HL-60/S4 treated with phorbol 12-myristate 13-acetate at 8.2 ng/mL for 4 days and 3 days (cell line): ENCODE measurements around the gene IMPG1.

ENCODE experiments used
- in situ Hi-C: fragments of 300-500 bp; cut with MboI; formaldehyde crosslinking; loops from 2 replicates; pipeline ENCODE4 v1.15.0; 2022; ENCODE audit warnings: low sequenced_read_pairs

The IMPG1 gene

GRCh38 chr6:76072562-76072961 is at the start of gene IMPG1:
Gene IMPG1, minus strand, starts transcription at chr6:76072662. Its CDS starts 174 bp downstream, at chr6:76072488.
- in situ Hi-C loops = no loop called here

DNA sequence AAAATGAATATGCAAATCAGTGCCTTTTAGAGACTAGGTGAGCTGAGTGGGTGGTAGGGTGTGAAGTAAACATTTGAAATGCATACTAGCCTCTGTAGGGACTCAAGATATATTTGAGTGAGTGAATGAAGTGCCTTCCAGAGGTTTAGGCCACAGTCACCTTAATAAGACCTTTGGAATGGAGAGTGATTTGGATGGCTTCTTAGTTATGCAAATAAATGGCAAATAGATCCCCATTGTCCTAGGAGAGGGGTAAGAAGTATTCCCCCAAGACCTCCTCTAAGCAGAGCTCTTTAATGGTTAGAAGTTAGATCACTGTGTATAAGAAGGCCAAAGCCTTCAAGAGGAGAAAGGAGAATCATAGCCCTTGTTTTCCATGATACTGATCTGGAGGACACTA is 47.8 kb upstream of the IMPG1 start:
- in situ Hi-C loops = no loop called here

- in situ Hi-C loops = no loop called here
Measured at GRCh38 chr6:76073281-76073680, 819 bp upstream of the IMPG1 start.

GRCh38 chr6:76057469-76057868 is 15.0 kb downstream of the IMPG1 start:
- in situ Hi-C loops = no loop called here

GRCh38 chr6:76052314-76052713 is 20.1 kb downstream of the IMPG1 start:
- in situ Hi-C loops = no loop called here

GRCh38 chr6:76043690-76044089 is 28.8 kb downstream of the IMPG1 start:
- in situ Hi-C loops = no loop called here

GRCh38 chr6:76035713-76036112 is 36.7 kb downstream of the IMPG1 start:
- in situ Hi-C loops = no loop called here

DNA sequence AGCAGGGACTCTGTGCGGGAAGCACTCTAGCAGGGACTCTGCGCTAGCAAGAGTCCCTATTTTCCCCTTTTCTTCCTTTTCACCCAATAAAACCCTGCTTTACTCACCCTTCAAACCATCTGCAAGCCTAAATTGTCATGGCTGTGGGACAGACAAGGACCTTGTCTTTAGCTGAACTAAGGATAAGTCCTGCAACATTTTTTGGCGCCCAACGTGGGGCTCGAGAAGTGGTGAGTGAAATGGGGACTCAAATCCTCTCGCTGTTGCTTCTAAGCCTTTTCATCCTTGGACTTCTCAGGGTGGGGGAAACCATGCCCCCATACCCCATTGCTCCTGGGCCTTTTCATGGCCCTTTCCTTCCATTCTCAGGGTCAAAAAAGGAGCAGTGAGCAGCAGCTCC is 46.4 kb downstream of the IMPG1 start:
- in situ Hi-C loops = no loop called here

GRCh38 chr6:76014626-76015530 is 57.6 kb downstream of the IMPG1 start:
- in situ Hi-C loops = no loop called here

- in situ Hi-C loops = no loop called here
Measured at GRCh38 chr6:76004202-76004601, 68.3 kb downstream of the IMPG1 start.

- in situ Hi-C loops = no loop called here
Measured at GRCh38 chr6:76003686-76004085, 68.8 kb downstream of the IMPG1 start.

DNA sequence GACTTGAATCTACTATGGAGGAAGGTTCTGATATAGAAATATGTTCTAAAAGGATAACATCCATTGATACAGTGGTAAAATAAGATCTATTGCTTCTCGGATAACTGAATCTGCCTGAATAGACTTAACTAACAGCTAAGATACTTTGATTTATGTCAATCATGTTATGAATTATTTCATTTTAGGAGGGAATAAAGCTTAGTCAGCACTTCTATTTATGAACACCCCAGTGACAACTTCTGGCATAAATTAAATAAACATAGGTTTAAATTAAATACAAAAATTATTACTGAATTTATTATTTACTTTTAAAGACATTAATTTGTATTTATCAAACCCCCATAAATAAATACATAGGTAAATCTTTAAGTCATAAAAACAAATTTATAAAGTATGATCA is 69.3 kb downstream of the IMPG1 start:
- in situ Hi-C loops = no loop called here

DNA sequence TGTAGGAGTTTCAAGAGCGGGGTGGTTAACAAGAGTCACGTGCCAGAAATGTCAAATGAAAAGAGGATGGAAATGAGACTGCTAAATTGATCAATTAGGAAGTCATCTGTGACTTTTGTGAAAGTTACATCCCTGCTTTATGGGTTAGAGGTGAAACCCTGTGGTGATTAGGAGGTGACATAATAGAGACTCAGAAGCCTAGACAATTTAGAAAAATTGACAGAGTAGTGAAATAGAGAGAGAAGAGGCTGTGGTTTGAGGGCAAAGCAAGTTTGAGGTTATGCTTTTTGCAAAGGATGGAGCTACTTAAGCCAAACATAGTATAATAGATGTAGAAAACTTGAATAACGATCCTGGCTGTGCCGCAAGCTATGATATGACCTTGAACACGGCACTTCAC is 71.8 kb downstream of the IMPG1 start:
- in situ Hi-C loops = no loop called here

DNA sequence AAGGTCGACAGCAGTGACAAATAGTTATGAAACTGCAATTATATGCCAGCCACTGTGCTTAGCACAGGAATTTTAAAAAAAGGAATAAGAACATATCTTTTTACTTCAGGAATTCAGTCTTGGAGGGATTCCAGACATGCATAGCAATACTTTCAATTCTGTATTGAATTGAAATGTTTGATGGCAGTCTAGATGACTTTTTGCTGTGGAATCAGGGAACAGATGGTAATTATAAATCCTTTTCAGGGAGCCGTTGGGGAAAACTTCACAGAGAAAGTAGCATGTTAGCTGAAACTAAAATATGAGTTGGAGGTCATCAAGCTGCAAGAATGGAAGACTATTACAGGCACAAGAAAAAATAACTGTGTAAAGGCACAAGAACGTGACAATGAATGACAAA is 74.8 kb downstream of the IMPG1 start:
- in situ Hi-C loops = no loop called here

- in situ Hi-C loops = no loop called here
Measured at GRCh38 chr6:75993236-75994162, 79.0 kb downstream of the IMPG1 start.

GRCh38 chr6:75991941-75992340 is 80.5 kb downstream of the IMPG1 start:
- in situ Hi-C loops = no loop called here

- in situ Hi-C loops = no loop called here
Measured at GRCh38 chr6:75986935-75987334, 85.5 kb downstream of the IMPG1 start.

DNA sequence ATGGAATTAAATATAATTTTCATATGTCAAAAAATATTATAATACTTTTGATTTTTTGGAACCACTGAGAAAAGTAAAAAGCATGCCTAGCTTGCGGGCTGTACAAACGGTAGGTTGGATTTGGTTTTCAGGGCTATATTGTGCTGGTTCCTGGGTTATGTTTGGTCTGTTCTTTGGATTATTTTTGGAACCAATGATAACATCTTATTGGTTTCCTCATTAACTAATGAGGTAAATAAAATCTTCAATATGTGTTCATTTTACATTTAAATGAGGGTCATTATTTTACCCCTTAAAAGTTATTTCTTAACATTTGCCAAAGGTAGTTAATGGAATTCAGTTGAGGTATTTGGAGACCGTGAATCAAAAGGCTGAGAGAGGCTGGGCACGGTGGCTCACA is 96.6 kb downstream of the IMPG1 start:
- in situ Hi-C loops = no loop called here

DNA sequence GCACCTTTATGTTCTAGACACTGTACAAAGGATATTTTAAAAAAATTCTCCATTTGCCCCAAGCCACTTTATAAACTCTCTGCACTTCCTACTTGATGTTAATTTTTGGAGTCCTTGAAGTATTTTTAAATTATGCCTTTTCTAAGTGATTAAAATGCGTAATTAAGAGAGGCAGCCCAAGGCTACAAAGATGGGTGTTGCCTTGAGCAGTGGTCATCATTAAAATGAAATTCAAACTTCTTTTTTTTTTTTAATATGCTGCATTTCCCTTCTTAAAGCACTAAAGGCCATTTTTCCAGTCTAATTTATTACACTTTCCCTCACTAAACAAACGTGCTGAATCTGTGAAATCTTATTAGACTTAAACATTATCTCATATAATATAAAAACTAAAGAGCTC is 102.4 kb downstream of the IMPG1 start:
- in situ Hi-C loops = no loop called here

GRCh38 chr6:75968143-75968542 is 104.3 kb downstream of the IMPG1 start:
- in situ Hi-C loops = no loop called here

DNA sequence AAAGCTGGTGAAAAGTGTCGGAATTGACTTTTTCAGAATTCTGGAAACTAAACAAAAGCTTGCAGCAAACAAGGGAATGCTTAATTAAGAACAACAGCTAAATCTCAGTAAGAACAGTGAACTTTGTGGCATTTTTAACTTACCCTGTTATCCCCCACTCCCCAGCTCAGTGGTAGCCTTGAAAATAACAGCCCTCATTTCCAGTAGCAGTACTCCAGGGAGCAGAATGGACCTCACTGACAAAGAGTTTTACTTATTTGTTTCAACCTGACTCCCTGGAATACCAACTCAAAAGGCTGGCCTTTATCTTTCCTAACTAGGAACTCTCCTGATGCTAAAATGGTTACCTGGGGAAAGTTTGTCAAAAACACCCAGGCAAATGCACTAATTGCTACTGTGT is 108.9 kb downstream of the IMPG1 start:
- in situ Hi-C loops = no loop called here

- in situ Hi-C loops = no loop called here
Measured at GRCh38 chr6:75952128-75952527, 120.3 kb downstream of the IMPG1 start.
